ENCODE measurements around the gene KCTD21.

- no peak for TF ChIP-seq GATA2 (IDR thresholded peaks at IDR 0.05; ENCODE audit: low read depth, low read length)
- no peak for TF ChIP-seq GATA3 (IDR thresholded peaks at IDR 0.05; ENCODE audit: low read depth, low read length)
Observed at GRCh38 chr11:78177216-78177615, 11.2 kb downstream of the KCTD21 start.
